Mesenchymal stem cell (in vitro differentiated cells and primary cell): ENCODE results near the gene AK2.
A peak's percentile ranks its signal among the peaks of the same experiment; 100 is the strongest.

Experiments used
- DNase-seq: peaks from one replicate; pipeline ENCODE4 v3.0.0-alpha.2; 2013
- H2AFZ ChIP-seq: one replicate; pipeline ENCODE4 v1.6.1; 2013; ENCODE audit warnings: low read depth, mild to moderate bottlenecking, control low read depth, inconsistent platforms, low read length, moderate library complexity
- H2AK5ac ChIP-seq: 2 replicates; pipeline ENCODE4 v1.6.1; 2013; ENCODE audit warnings: low read length, moderate library complexity, mild to moderate bottlenecking, inconsistent platforms; ENCODE audit not compliant: severe bottlenecking
- H2BK120ac ChIP-seq: one replicate; pipeline ENCODE4 v1.6.1; 2013; ENCODE audit warnings: low read depth, mild to moderate bottlenecking, inconsistent platforms, low read length, moderate library complexity
- H2BK12ac ChIP-seq, 2 experiments: one replicate each; pipeline ENCODE4 v1.6.1; 2013; ENCODE audit warnings: inconsistent platforms in 2 of 2, low read length in 2 of 2, mild to moderate bottlenecking in 2 of 2, moderate library complexity in 2 of 2, control low read depth in 1 of 2
- H2BK15ac ChIP-seq: one replicate; pipeline ENCODE4 v1.6.1; 2013; ENCODE audit warnings: mild to moderate bottlenecking, low read depth, inconsistent platforms; ENCODE audit not compliant: poor library complexity, severe bottlenecking
- H2BK5ac ChIP-seq: 2 replicates; pipeline ENCODE4 v1.6.1; 2013; ENCODE audit warnings: low read depth, mild to moderate bottlenecking, low read length, control low read depth, inconsistent platforms; ENCODE audit not compliant: poor library complexity, severe bottlenecking
- H3K14ac ChIP-seq, 2 experiments: one replicate each; pipeline ENCODE4 v1.6.1; 2013; ENCODE audit warnings: inconsistent platforms in 2 of 2, low read length in 2 of 2, control low read depth in 1 of 2, mild to moderate bottlenecking in 1 of 2, moderate library complexity in 1 of 2
- H3K18ac ChIP-seq, 2 experiments: one replicate each; pipeline ENCODE4 v1.6.1; 2013; ENCODE audit warnings: inconsistent platforms in 2 of 2, low read length in 2 of 2, control low read depth in 1 of 2, low read depth in 1 of 2, mild to moderate bottlenecking in 1 of 2
- H3K23ac ChIP-seq, 2 experiments: one replicate each; pipeline ENCODE4 v1.6.1; 2013; ENCODE audit warnings: inconsistent platforms in 2 of 2, low read length in 2 of 2, mild to moderate bottlenecking in 2 of 2, moderate library complexity in 2 of 2, control low read depth in 1 of 2
- H3K27ac ChIP-seq: 2 replicates; pipeline ENCODE4 v1.5.1; 2013; ENCODE audit warnings: mild to moderate bottlenecking, moderate library complexity, low read length, control low read depth, inconsistent platforms; ENCODE audit not compliant: poor library complexity, severe bottlenecking
- H3K27me3 ChIP-seq, 2 experiments: 2 replicates each; pipeline versions ENCODE4 v1.6.1 to v1.7.0; 2013; ENCODE audit warnings: low read length in 2 of 2, mild to moderate bottlenecking in 2 of 2, moderate library complexity in 2 of 2, control low read depth in 1 of 2, inconsistent platforms in 1 of 2; ENCODE audit not compliant: control insufficient read depth in 1 of 2, insufficient read depth in 1 of 2
- H3K36me3 ChIP-seq, 2 experiments: 2 replicates each; pipeline versions ENCODE4 v1.6.1 to v1.7.0; 2013; ENCODE audit warnings: low read length in 2 of 2, control low read depth in 1 of 2, inconsistent platforms in 1 of 2, low read depth in 1 of 2, mild to moderate bottlenecking in 1 of 2; ENCODE audit not compliant: insufficient read depth in 2 of 2, control insufficient read depth in 1 of 2
- H3K4ac ChIP-seq, 2 experiments: one replicate each; pipeline ENCODE4 v1.6.1; 2013; ENCODE audit warnings: inconsistent platforms in 2 of 2, low read length in 2 of 2, mild to moderate bottlenecking in 2 of 2, moderate library complexity in 2 of 2, control low read depth in 1 of 2, low read depth in 1 of 2
- H3K4me1 ChIP-seq: 2 replicates; pipeline ENCODE4 v1.6.1; 2013; ENCODE audit warnings: low read depth, low read length, control low read depth; ENCODE audit not compliant: control insufficient read depth, insufficient read depth
- H3K4me2 ChIP-seq: 2 replicates; pipeline ENCODE4 v1.6.1; 2013; ENCODE audit warnings: low read length, mild to moderate bottlenecking, inconsistent platforms; ENCODE audit not compliant: poor library complexity, severe bottlenecking
- H3K4me3 ChIP-seq, 2 experiments: 2 replicates each; pipeline versions ENCODE4 v1.5.1 to v1.7.0; 2013; ENCODE audit warnings: low read length in 2 of 2, mild to moderate bottlenecking in 2 of 2, control low read depth in 1 of 2, low read depth in 1 of 2; ENCODE audit not compliant: insufficient read depth in 1 of 2
- H3K79me1 ChIP-seq: replicated peaks from 2 replicates; pipeline ENCODE4 v1.6.1; 2013; ENCODE audit warnings: mild to moderate bottlenecking, control low read depth, low read length, inconsistent platforms; ENCODE audit not compliant: poor library complexity, severe bottlenecking
- H3K9ac ChIP-seq: 2 replicates; pipeline ENCODE4 v1.7.0; 2013; ENCODE audit warnings: mild to moderate bottlenecking, low read length, moderate library complexity
- H3K9me3 ChIP-seq: 2 replicates; pipeline ENCODE4 v1.7.0; 2013; ENCODE audit warnings: mild to moderate bottlenecking, low read length; ENCODE audit not compliant: control insufficient read depth
- H4K8ac ChIP-seq: one replicate; pipeline ENCODE4 v1.6.1; 2013; ENCODE audit warnings: inconsistent platforms, mild to moderate bottlenecking, low read length, moderate library complexity
- H4K91ac ChIP-seq: one replicate; pipeline ENCODE4 v1.6.1; 2013; ENCODE audit warnings: mild to moderate bottlenecking, low read length, inconsistent platforms
- WGBS: methylation state at CpG from one replicate; pipeline ENCODE4 v1.1.7; 2013; ENCODE audit warnings: mixed read lengths; 5-methylcytosine and 5-hydroxymethylcytosine counted together

The AK2 gene

GRCh38 chr1:33003657-33004056 is 33.0 kb downstream of the AK2 start:
- no peak for DNase-seq
- Histone ChIP-seq H3K18ac (no peak overlapping the region), H3K9me3 (no peaks in the 10 kb centered on the region), H3K4me2 (no peak overlapping the region), H2AFZ (no peak overlapping the region), H4K91ac (no peak overlapping the region), H2BK12ac (no peak overlapping the region), H3K4me3 (no peak overlapping the region), H3K23ac (no peak overlapping the region), H3K36me3 (peaks cover 12 to 14% of the 10 kb centered on the region in 2 experiments), H2BK15ac (no peak overlapping the region), H3K27ac (no peak overlapping the region), H3K4ac (no peak overlapping the region), H3K9ac (no peak overlapping the region), H4K8ac (no peak overlapping the region), H3K14ac (no peak overlapping the region), H2BK5ac (no peak overlapping the region), H2BK120ac (no peak overlapping the region), H3K4me1 (peaks cover 8% of the 10 kb centered on the region), H3K27me3 (no peaks in the 10 kb centered on the region), H2AK5ac (no peak overlapping the region), H3K79me1 (peaks cover 12% of the 10 kb centered on the region)
- 77% methylated on average over 3 of the region's 4 CpGs for WGBS

GRCh38 chr1:33002006-33002405 is 34.7 kb downstream of the AK2 start:
- H2BK12ac ChIP-seq: no peak overlapping the region
- H3K14ac ChIP-seq: no peak overlapping the region
- no peak overlapping the region for H3K23ac ChIP-seq
- H3K4me2 ChIP-seq: no peak overlapping the region
- no peak overlapping the region for H3K27ac ChIP-seq
- peaks cover 12% of the 10 kb centered on the region for H3K79me1 ChIP-seq
- H2AFZ ChIP-seq: no peak overlapping the region
- no peaks in the 10 kb centered on the region for H3K9me3 ChIP-seq
- H4K8ac ChIP-seq: no peak overlapping the region
- H3K18ac ChIP-seq: no peak overlapping the region
- H2BK5ac ChIP-seq: no peak overlapping the region
- DNase-seq: no peak
- no peak overlapping the region for H2AK5ac ChIP-seq
- no peak overlapping the region for H3K4me3 ChIP-seq
- no peaks in the 10 kb centered on the region for H3K27me3 ChIP-seq
- H2BK120ac ChIP-seq: no peak overlapping the region
- H3K9ac ChIP-seq: no peak overlapping the region
- no peak overlapping the region for H3K4ac ChIP-seq
- H3K4me1 ChIP-seq: peaks cover 15% of the 10 kb centered on the region
- H4K91ac ChIP-seq: no peak overlapping the region
- H2BK15ac ChIP-seq: no peak overlapping the region
- 97% methylated on average over 4 of the region's 4 CpGs for WGBS
- H3K36me3 ChIP-seq: peaks cover 0 to 6% of the 10 kb centered on the region in 2 experiments

- no peak overlapping the region for H2BK5ac ChIP-seq
- H3K27me3 ChIP-seq: no peaks in the 10 kb centered on the region
- H3K4me1 ChIP-seq: peaks cover 14% of the 10 kb centered on the region
- no peak overlapping the region for H2BK120ac ChIP-seq
- no peak overlapping the region for H4K8ac ChIP-seq
- H2BK15ac ChIP-seq: no peak overlapping the region
- no peak overlapping the region for H3K23ac ChIP-seq
- WGBS: 93% methylated on average over 1 of the region's 2 CpGs
- peaks cover 0 to 6% of the 10 kb centered on the region in 2 experiments for H3K36me3 ChIP-seq
- H2AK5ac ChIP-seq: no peak overlapping the region
- no peak overlapping the region for H3K4me2 ChIP-seq
- no peak overlapping the region for H3K18ac ChIP-seq
- H3K14ac ChIP-seq: no peak overlapping the region
- no peak for DNase-seq
- H4K91ac ChIP-seq: no peak overlapping the region
- H3K9ac ChIP-seq: no peak overlapping the region
- no peaks in the 10 kb centered on the region for H3K9me3 ChIP-seq
- no peak overlapping the region for H3K4me3 ChIP-seq
- H3K79me1 ChIP-seq: peaks cover 12% of the 10 kb centered on the region
- H2BK12ac ChIP-seq: no peak overlapping the region
- no peak overlapping the region for H2AFZ ChIP-seq
- H3K4ac ChIP-seq: no peak overlapping the region
- no peak overlapping the region for H3K27ac ChIP-seq
Measured at GRCh38 chr1:33001282-33001681, 35.4 kb downstream of the AK2 start.

- Histone ChIP-seq H3K23ac (no peak overlapping the region), H2BK120ac (no peak overlapping the region), H2BK15ac (no peak overlapping the region), H3K4me3 (no peak overlapping the region), H3K4me1 (peaks cover 12% of the 10 kb centered on the region), H2AK5ac (peak overlapping the region; percentile 24), H3K18ac (no peak overlapping the region), H2BK5ac (no peak overlapping the region), H2BK12ac (no peak overlapping the region), H3K14ac (no peak overlapping the region), H3K79me1 (peaks cover 10% of the 10 kb centered on the region), H2AFZ (no peak overlapping the region), H4K8ac (no peak overlapping the region), H3K27me3 (no peaks in the 10 kb centered on the region), H3K9ac (no peak overlapping the region), H3K27ac (no peak overlapping the region), H3K36me3 (peaks cover 0 to 6% of the 10 kb centered on the region in 2 experiments), H3K9me3 (no peaks in the 10 kb centered on the region), H4K91ac (no peak overlapping the region), H3K4me2 (no peak overlapping the region), H3K4ac (no peak overlapping the region)
- no peak for DNase-seq
- 94% methylated on average over 4 of the region's 4 CpGs for WGBS
Measured at GRCh38 chr1:33000427-33001026, 36.2 kb downstream of the AK2 start.
